Fibroblast of lung (primary cell): ENCODE data around the gene PRKCH. TPM values are rescaled to one million over a fixed set of nuclear protein-coding genes. Genes with fewer than 3 reads are reported as not detected.

Source experiments
- DNase-seq, 2 donors: peaks; one replicate each; pipeline versions ENCODE4 v3.0.0 to v3.0.0-alpha.2; 2010; ENCODE audit warnings: low read depth in 2 of 2
- H2AFZ ChIP-seq: 2 replicates; pipeline ENCODE4 v1.5.1; 2012; ENCODE audit warnings: low read length, control low read depth, inconsistent platforms
- H3K27ac ChIP-seq: 2 replicates; pipeline ENCODE4 v1.5.1; 2011; ENCODE audit warnings: low read length, control low read depth; ENCODE audit not compliant: insufficient read depth
- H3K27me3 ChIP-seq: 2 replicates; pipeline ENCODE4 v1.5.1; 2011; ENCODE audit warnings: mild to moderate bottlenecking, low read length; ENCODE audit not compliant: control insufficient read depth, insufficient read depth
- H3K36me3 ChIP-seq: 2 replicates; pipeline ENCODE4 v1.5.1; 2011; ENCODE audit warnings: low read length; ENCODE audit not compliant: control insufficient read depth, insufficient read depth
- H3K4me1 ChIP-seq: 2 replicates; pipeline ENCODE4 v1.5.1; 2011; ENCODE audit warnings: low read length; ENCODE audit not compliant: control insufficient read depth, insufficient read depth; ENCODE audit errors: extremely low read depth
- H3K4me2 ChIP-seq: 2 replicates; pipeline ENCODE4 v1.5.1; 2011; ENCODE audit warnings: low read length, control low read depth; ENCODE audit not compliant: insufficient read depth; ENCODE audit errors: extremely low read depth
- H3K4me3 ChIP-seq, 4 experiments: fragments of 200-600 bp in 1 of 4; sonication (generic) in 1 of 4; replicated peaks in 1 of 4; 2 replicates each; pipeline ENCODE4 v1.5.1; 2011 to 2016; ENCODE audit warnings: low read length in 4 of 4, low read depth in 3 of 4, mild to moderate bottlenecking in 3 of 4, control low read depth in 2 of 4, inconsistent platforms in 1 of 4, mixed read lengths in 1 of 4; ENCODE audit not compliant: insufficient read depth in 1 of 4; ENCODE audit errors: control extremely low read depth in 1 of 4
- H3K79me2 ChIP-seq: 2 replicates; pipeline ENCODE4 v1.5.1; 2012; ENCODE audit warnings: mild to moderate bottlenecking, low read length, inconsistent platforms; ENCODE audit not compliant: control insufficient read depth, insufficient read depth
- H3K9ac ChIP-seq: 2 replicates; pipeline ENCODE4 v1.5.1; 2011; ENCODE audit warnings: mild to moderate bottlenecking, low read length, control low read depth; ENCODE audit not compliant: insufficient read depth
- H3K9me3 ChIP-seq: 2 replicates; pipeline ENCODE4 v1.5.1; 2012; ENCODE audit warnings: low read depth, low read length; ENCODE audit not compliant: control insufficient read depth, insufficient read depth
- H4K20me1 ChIP-seq: 2 replicates; pipeline ENCODE4 v1.5.1; 2011; ENCODE audit warnings: low read length; ENCODE audit not compliant: control insufficient read depth, insufficient read depth; ENCODE audit errors: extremely low read depth
- CTCF ChIP-seq, 2 donors: IDR thresholded peaks in 1 of 2; conservative IDR thresholded peaks in 1 of 2; 1 replicate in 1 of 2; 2 replicates in 1 of 2; pipeline ENCODE4 v1.5.1; 2011 to 2012; ENCODE audit warnings: low read length in 2 of 2, control low read depth in 1 of 2, inconsistent platforms in 1 of 2, low read depth in 1 of 2, mild to moderate bottlenecking in 1 of 2
- EZH2 ChIP-seq: IDR thresholded peaks from 2 replicates; pipeline ENCODE4 v1.5.1; 2012; ENCODE audit warnings: low read length, control low read depth, mild to moderate bottlenecking; ENCODE audit errors: missing control alignments
- polyA plus RNA-seq, 2 donors: library from polyadenylated mRNA; depleted of rRNA in 1 of 2; stranded (reverse) in 1 of 2; unstranded in 1 of 2; fragments of >200 nt; gene quantifications; 2 replicates each; pipeline ENCODE4 v1.2.1, GENCODE V29; 2011 to 2012; ENCODE audit warnings: missing spikeins in 1 of 2
- total RNA-seq: library from RNA; depleted of rRNA; stranded (reverse); fragments of >200 nt; gene quantifications from 2 replicates; pipeline ENCODE4 v1.2.1, GENCODE V29; 2014

Gene PRKCH
- total and polyA plus RNA-seq, 2 donors (not counting 1 experiment from before 2014, with no cell fraction given): 2.9 to 5.4 TPM

GRCh38 chr14:61535032-61535431, 213.7 kb downstream of the PRKCH start:
- H2AFZ ChIP-seq: no peak overlapping the region
- no peak overlapping the region for H3K9ac ChIP-seq
- H3K36me3 ChIP-seq: no peaks in the 10 kb centered on the region
- no peak overlapping the region for H3K4me3 ChIP-seq
- no peak overlapping the region for H3K27ac ChIP-seq
- no peaks in the 10 kb centered on the region for H3K9me3 ChIP-seq
- peaks cover 7% of the 10 kb centered on the region for H3K4me1 ChIP-seq
- H3K27me3 ChIP-seq: no peaks in the 10 kb centered on the region
- no peak overlapping the region for H3K4me2 ChIP-seq
- no peak for TF ChIP-seq CTCF (conservative IDR thresholded peaks at IDR 0.05 in 1 of 2, IDR thresholded peaks at IDR 0.05 in 1 of 2; ENCODE audit: low read depth in 1 of 2, low read length in 2 of 2)
- TF ChIP-seq EZH2: no peak
- no peaks in the 10 kb centered on the region for H3K79me2 ChIP-seq
- DNase-seq: no peak
- no peaks in the 10 kb centered on the region for H4K20me1 ChIP-seq

GRCh38 chr14:61535458-61535857, 214.1 kb downstream of the PRKCH start:
- Histone ChIP-seq H3K79me2 (no peaks in the 10 kb centered on the region), H3K4me2 (no peak overlapping the region), H4K20me1 (no peaks in the 10 kb centered on the region), H3K4me3 (no peak overlapping the region), H3K4me1 (peaks cover 7% of the 10 kb centered on the region), H3K9me3 (no peaks in the 10 kb centered on the region), H3K9ac (no peak overlapping the region), H3K27ac (no peak overlapping the region), H2AFZ (no peak overlapping the region), H3K36me3 (no peaks in the 10 kb centered on the region), H3K27me3 (no peaks in the 10 kb centered on the region)
- TF ChIP-seq EZH2 (no peak), CTCF (conservative IDR thresholded peaks at IDR 0.05 in 1 of 2, IDR thresholded peaks at IDR 0.05 in 1 of 2; ENCODE audit: low read depth in 1 of 2, low read length in 2 of 2) (no peak)
- no peak for DNase-seq

- Histone ChIP-seq H2AFZ (no peak overlapping the region), H4K20me1 (no peaks in the 10 kb centered on the region), H3K4me2 (peak overlapping the region; percentile 40), H3K9me3 (no peaks in the 10 kb centered on the region), H3K27me3 (no peaks in the 10 kb centered on the region), H3K79me2 (no peaks in the 10 kb centered on the region), H3K4me3 (no peak overlapping the region), H3K36me3 (no peaks in the 10 kb centered on the region), H3K27ac (no peak overlapping the region), H3K9ac (no peak overlapping the region), H3K4me1 (peaks cover 7% of the 10 kb centered on the region)
- no peak for DNase-seq
- TF ChIP-seq EZH2: no peak
- TF ChIP-seq CTCF (conservative IDR thresholded peaks at IDR 0.05 in 1 of 2, IDR thresholded peaks at IDR 0.05 in 1 of 2; ENCODE audit: low read depth in 1 of 2, low read length in 2 of 2): no peak
Observed at GRCh38 chr14:61536661-61537562, 215.5 kb downstream of the PRKCH start.
